PFSK-1 (cell line): Measurements from ENCODE around the gene ZC3H13.

Source experiments
- FOXP2 ChIP-seq: optimal IDR thresholded peaks from 2 replicates; pipeline ENCODE3; 2011; ENCODE audit warnings: borderline replicate concordance, control low read depth, inconsistent platforms; ENCODE audit not compliant: insufficient read depth; ENCODE audit errors: extremely low read length, extremely low read depth
- POLR2AphosphoS5 ChIP-seq: IDR thresholded peaks from 2 replicates; pipeline ENCODE4 v1.6.1; 2012; ENCODE audit warnings: low read depth, mild to moderate bottlenecking, control low read depth, low read length, moderate library complexity
- SIN3A ChIP-seq: IDR thresholded peaks from 2 replicates; pipeline ENCODE4 v1.6.1; 2012; ENCODE audit warnings: mild to moderate bottlenecking, low read length, moderate library complexity, borderline replicate concordance; ENCODE audit not compliant: insufficient read depth
- TAF1 ChIP-seq: IDR thresholded peaks from 2 replicates; pipeline ENCODE4 v1.6.1; 2012; ENCODE audit warnings: low read length, control low read depth, borderline replicate concordance; ENCODE audit not compliant: insufficient read depth
- TF ChIP-seq, protein P1 (sequence below), 2 experiments: IDR thresholded peaks; 2 replicates each; pipeline versions ENCODE4 v1.6.1 to v1.8.0; 2011 to 2012; ENCODE audit warnings: low read depth in 2 of 2, low read length in 2 of 2, control low read depth in 1 of 2, inconsistent platforms in 1 of 2, mild to moderate bottlenecking in 1 of 2, moderate library complexity in 1 of 2; ENCODE audit not compliant: insufficient read depth in 1 of 2

DNA sequence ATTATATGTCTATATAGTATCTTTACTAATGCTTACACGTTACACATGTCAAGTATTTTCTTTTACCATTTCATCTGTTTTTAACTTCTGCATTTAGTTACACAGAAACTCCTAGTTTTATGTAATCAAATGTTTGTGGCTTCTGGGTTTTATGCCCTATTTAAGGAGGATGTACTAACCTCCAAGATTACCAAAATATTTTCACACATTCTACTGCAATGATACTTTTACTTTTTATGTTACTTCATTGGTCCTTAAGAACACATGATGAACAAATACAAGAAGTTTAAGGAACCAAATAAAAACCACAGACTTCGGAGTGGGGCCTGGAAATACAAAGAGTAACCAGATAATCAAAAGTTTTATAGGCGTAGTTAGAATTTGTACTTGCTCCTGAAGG lies 37.2 kb downstream of the ZC3H13 start:
- no peak for TF ChIP-seq SIN3A
- no peak for TF ChIP-seq POLR2AphosphoS5
- TF ChIP-seq, protein P1, sequence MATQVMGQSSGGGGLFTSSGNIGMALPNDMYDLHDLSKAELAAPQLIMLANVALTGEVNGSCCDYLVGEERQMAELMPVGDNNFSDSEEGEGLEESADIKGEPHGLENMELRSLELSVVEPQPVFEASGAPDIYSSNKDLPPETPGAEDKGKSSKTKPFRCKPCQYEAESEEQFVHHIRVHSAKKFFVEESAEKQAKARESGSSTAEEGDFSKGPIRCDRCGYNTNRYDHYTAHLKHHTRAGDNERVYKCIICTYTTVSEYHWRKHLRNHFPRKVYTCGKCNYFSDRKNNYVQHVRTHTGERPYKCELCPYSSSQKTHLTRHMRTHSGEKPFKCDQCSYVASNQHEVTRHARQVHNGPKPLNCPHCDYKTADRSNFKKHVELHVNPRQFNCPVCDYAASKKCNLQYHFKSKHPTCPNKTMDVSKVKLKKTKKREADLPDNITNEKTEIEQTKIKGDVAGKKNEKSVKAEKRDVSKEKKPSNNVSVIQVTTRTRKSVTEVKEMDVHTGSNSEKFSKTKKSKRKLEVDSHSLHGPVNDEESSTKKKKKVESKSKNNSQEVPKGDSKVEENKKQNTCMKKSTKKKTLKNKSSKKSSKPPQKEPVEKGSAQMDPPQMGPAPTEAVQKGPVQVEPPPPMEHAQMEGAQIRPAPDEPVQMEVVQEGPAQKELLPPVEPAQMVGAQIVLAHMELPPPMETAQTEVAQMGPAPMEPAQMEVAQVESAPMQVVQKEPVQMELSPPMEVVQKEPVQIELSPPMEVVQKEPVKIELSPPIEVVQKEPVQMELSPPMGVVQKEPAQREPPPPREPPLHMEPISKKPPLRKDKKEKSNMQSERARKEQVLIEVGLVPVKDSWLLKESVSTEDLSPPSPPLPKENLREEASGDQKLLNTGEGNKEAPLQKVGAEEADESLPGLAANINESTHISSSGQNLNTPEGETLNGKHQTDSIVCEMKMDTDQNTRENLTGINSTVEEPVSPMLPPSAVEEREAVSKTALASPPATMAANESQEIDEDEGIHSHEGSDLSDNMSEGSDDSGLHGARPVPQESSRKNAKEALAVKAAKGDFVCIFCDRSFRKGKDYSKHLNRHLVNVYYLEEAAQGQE (IDR thresholded peaks at IDR 0.05; ENCODE audit: insufficient read depth in 1 of 2, low read depth in 2 of 2, low read length in 2 of 2): no peak
- TF ChIP-seq TAF1: no peak
- no peak for TF ChIP-seq FOXP2
